AG09319 (cell line): ENCODE measurements around the gene SRRM3.

Experiments
- DNase-seq: peaks from one replicate; pipeline ENCODE4 v3.0.0-alpha.2; 2010; ENCODE audit warnings: low read depth; ENCODE audit errors: extremely low read depth
- CTCF ChIP-seq: IDR thresholded peaks from 2 replicates; pipeline ENCODE4 v1.5.1; 2011; ENCODE audit warnings: low read depth, mild to moderate bottlenecking, inconsistent platforms, low read length, moderate library complexity

Gene SRRM3

DNA sequence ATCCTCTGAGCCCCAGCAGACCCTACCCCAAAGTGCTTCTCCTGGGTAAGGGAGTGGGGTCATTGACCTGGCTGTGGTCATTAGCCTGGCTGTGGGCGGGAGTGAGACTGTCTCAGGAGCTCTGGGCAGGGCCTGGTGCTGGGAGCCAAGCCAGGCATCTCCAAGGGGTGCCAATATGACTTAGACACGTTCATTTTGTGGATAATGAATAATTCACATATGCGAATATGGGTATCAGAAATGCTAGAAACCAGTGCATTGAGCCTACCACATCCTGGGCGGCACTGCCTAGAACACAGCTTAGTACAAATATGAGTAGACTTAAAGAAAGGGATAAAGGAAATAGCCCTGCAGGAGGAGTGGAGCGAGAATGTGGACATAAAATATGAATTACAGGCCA lies 14.4 kb upstream of the SRRM3 start:
- no peak for TF ChIP-seq CTCF
- DNase-seq, result no peak

GRCh38 chr7:76189276-76189675 lies 12.4 kb upstream of the SRRM3 start:
- no peak for DNase-seq
- TF ChIP-seq CTCF, result no peak

GRCh38 chr7:76191783-76192240 lies 9.9 kb upstream of the SRRM3 start:
- DNase-seq, result no peak
- no peak for TF ChIP-seq CTCF

- no peak for TF ChIP-seq CTCF
- no peak for DNase-seq
These were observed 8.2 kb upstream of the SRRM3 start for GRCh38 chr7:76193466-76193865.

DNA sequence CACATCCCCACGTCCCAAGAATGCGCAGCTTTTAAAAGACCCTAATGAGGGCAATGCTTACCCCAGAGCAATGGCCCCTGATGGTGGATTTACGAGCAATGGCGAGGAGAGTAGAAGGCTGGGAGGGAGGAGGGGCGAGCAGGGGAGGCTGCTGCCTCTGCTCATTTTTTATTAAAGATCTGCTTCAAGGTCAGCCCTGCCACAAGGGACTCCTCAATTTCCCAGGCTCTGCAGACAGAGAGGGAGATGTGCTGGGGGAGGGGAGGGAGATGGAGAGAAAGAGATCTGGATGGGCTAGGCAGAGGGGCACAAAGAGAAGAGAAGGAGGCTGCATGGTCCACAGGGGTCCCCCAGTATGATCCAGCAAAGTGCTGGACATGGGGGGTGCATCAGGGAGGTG lies 7.8 kb upstream of the SRRM3 start:
- no peak for DNase-seq
- TF ChIP-seq CTCF, result no peak

DNA sequence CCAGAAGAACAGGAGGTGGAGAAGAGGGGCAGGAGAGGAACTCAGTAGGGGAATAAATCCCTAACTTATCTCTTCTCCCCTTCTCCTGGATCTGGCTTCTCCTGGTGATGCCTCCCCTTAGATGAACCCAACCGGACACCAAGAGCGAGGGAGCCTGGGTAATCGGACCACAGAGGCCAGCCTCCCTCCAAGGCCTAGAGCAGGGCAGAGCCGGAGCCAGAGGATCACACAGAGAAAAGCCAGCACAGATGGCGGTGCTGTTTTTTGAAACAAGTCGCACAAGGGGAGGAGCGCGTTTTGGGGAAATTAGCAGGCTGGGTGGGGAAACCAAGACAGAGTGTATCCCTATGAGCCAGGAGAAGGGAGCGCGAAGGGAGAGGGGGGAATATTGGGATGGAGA lies 4.9 kb upstream of the SRRM3 start:
- DNase-seq, result no peak
- no peak for TF ChIP-seq CTCF

GRCh38 chr7:76198202-76198601 lies 3.5 kb upstream of the SRRM3 start:
- no peak for TF ChIP-seq CTCF
- DNase-seq, result no peak
